Measurements from ENCODE around the gene ARSB.
A peak's percentile ranks its signal among the peaks of the same experiment; 100 is the strongest.

ARSB gene

DNA sequence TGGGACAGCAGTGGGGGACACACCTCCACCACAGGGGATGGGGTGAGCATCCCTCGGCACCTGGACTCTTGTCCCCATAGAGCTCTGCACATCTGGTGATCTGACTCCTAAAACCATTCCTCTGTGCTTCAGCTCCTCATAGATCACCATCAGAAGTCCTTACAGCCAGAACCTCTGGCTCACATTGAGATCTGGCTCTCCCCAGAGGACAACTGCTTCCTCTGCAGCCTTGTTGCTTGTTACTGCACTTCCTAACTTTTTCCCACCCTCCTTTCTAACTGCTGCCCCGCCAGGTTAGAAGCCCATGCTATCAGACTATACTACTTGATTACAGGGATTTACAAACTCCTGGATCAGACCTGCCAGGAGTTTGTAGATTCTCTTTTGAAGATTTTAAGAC is 64.5 kb downstream of the ARSB start:
- Histone ChIP-seq H3K4me1 (ENCODE audit: low read length) (no peaks in the 10 kb centered on the region), H3K27ac (ENCODE audit: low read length) (no peak overlapping the region), H3K9me3 (replicated peaks; ENCODE audit: insufficient read depth, low read length) (no peaks in the 10 kb centered on the region), H3K9ac (ENCODE audit: low read length) (no peak overlapping the region), H4K20me1 (ENCODE audit: insufficient read depth, low read length) (no peaks in the 10 kb centered on the region), H3K27me3 (replicated peaks; ENCODE audit: insufficient read depth, low read length) (no peaks in the 10 kb centered on the region), H3K4me3 (ENCODE audit: low read length) (no peak overlapping the region), H3K4me2 (ENCODE audit: low read depth, low read length) (no peak overlapping the region), H2AFZ (ENCODE audit: low read length) (no peak overlapping the region), H3F3A (ENCODE audit: insufficient read depth, low read length) (no peaks in the 10 kb centered on the region), H3K9me2 (replicated peaks; ENCODE audit: insufficient read depth, low read length) (no peaks in the 10 kb centered on the region), H3K36me3 (replicated peaks; ENCODE audit: insufficient read depth, low read length) (no peaks in the 10 kb centered on the region), H3K79me2 (ENCODE audit: low read length) (no peaks in the 10 kb centered on the region)
- no peak for TF ChIP-seq EZH2phosphoT487 (IDR thresholded peaks at IDR 0.05; ENCODE audit: low read length)
- TF ChIP-seq, protein P1, sequence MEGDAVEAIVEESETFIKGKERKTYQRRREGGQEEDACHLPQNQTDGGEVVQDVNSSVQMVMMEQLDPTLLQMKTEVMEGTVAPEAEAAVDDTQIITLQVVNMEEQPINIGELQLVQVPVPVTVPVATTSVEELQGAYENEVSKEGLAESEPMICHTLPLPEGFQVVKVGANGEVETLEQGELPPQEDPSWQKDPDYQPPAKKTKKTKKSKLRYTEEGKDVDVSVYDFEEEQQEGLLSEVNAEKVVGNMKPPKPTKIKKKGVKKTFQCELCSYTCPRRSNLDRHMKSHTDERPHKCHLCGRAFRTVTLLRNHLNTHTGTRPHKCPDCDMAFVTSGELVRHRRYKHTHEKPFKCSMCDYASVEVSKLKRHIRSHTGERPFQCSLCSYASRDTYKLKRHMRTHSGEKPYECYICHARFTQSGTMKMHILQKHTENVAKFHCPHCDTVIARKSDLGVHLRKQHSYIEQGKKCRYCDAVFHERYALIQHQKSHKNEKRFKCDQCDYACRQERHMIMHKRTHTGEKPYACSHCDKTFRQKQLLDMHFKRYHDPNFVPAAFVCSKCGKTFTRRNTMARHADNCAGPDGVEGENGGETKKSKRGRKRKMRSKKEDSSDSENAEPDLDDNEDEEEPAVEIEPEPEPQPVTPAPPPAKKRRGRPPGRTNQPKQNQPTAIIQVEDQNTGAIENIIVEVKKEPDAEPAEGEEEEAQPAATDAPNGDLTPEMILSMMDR (IDR thresholded peaks at IDR 0.05; ENCODE audit: low read length), result 0 out of 2 replicates have a peak, but pooled peaks have one; percentile 7
- no peak for DNase-seq

DNA sequence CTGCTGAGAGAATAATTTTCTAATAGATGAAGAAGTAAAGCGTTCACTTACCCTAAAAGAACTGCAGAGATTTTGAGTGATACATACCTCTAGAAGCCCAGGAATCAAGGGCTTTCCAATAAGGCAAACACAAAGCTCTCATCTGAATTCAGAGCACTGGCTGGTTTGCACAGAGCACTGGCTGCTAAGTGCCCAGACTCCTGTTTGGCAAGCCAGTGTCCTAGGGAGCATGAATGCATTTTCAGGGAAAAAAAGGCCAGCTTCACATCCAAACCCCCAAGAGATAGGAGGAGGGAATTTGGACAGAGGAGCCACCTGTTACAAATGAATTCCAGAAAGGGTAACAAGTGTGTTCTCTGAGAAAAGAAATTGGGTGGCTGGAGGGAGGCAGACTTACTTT is 65.3 kb downstream of the ARSB start:
- DNase-seq, result no peak
- no peaks in the 10 kb centered on the region for H3K79me2 ChIP-seq (ENCODE audit: low read length)
- H3K4me2 ChIP-seq (ENCODE audit: low read depth, low read length), result no peak overlapping the region
- H3F3A ChIP-seq (ENCODE audit: insufficient read depth, low read length), result no peaks in the 10 kb centered on the region
- no peaks in the 10 kb centered on the region for H3K27me3 ChIP-seq (replicated peaks; ENCODE audit: insufficient read depth, low read length)
- H3K4me1 ChIP-seq (ENCODE audit: low read length), result no peaks in the 10 kb centered on the region
- H4K20me1 ChIP-seq (ENCODE audit: insufficient read depth, low read length), result no peaks in the 10 kb centered on the region
- no peaks in the 10 kb centered on the region for H3K9me3 ChIP-seq (replicated peaks; ENCODE audit: insufficient read depth, low read length)
- TF ChIP-seq EZH2 (optimal IDR thresholded peaks at IDR 0.05; ENCODE audit: low read depth, low read length) (no peak), EZH2phosphoT487 (IDR thresholded peaks at IDR 0.05; ENCODE audit: low read length) (no peak)
- TF ChIP-seq, protein P1 (IDR thresholded peaks at IDR 0.05; ENCODE audit: low read length), result no peak
- no peak overlapping the region for H2AFZ ChIP-seq (ENCODE audit: low read length)
- no peaks in the 10 kb centered on the region for H3K36me3 ChIP-seq (replicated peaks; ENCODE audit: insufficient read depth, low read length)
- H3K9ac ChIP-seq (ENCODE audit: low read length), result no peak overlapping the region
- no peaks in the 10 kb centered on the region for H3K9me2 ChIP-seq (replicated peaks; ENCODE audit: insufficient read depth, low read length)
- no peak overlapping the region for H3K4me3 ChIP-seq (ENCODE audit: low read length)
- H3K27ac ChIP-seq (ENCODE audit: low read length), result no peak overlapping the region

DNA sequence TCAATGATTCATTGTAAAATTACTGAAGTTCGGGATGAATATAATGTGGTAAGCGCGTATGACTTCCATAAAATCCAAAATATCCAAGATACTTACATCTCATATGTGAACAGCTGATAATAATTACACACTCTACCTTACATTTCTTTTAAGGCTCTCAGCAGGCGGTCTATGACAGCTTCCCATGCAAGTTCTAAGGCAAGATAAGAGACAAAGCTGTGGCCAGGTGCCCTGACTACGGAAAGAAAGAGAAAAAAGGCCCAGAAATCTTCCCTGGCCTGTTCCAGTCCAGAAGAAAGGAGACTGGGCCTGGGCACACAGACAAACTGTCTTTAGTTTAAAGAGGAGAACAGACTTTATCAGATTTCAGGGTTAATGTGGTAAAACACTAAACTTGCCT is 69.1 kb downstream of the ARSB start:
- H3K79me2 ChIP-seq (ENCODE audit: low read length), result no peaks in the 10 kb centered on the region
- no peak for DNase-seq
- no peak overlapping the region for H3K27ac ChIP-seq (ENCODE audit: low read length)
- no peaks in the 10 kb centered on the region for H3K27me3 ChIP-seq (replicated peaks; ENCODE audit: insufficient read depth, low read length)
- H3K4me3 ChIP-seq (ENCODE audit: low read length), result no peak overlapping the region
- H3K36me3 ChIP-seq (replicated peaks; ENCODE audit: insufficient read depth, low read length), result no peaks in the 10 kb centered on the region
- H3K9me2 ChIP-seq (replicated peaks; ENCODE audit: insufficient read depth, low read length), result no peaks in the 10 kb centered on the region
- no peak overlapping the region for H3K4me2 ChIP-seq (ENCODE audit: low read depth, low read length)
- no peaks in the 10 kb centered on the region for H3F3A ChIP-seq (ENCODE audit: insufficient read depth, low read length)
- no peak for TF ChIP-seq EZH2phosphoT487 (IDR thresholded peaks at IDR 0.05; ENCODE audit: low read length)
- TF ChIP-seq, protein P1 (IDR thresholded peaks at IDR 0.05; ENCODE audit: low read length), result no peak
- no peak for TF ChIP-seq EZH2 (optimal IDR thresholded peaks at IDR 0.05; ENCODE audit: low read depth, low read length)
- H3K4me1 ChIP-seq (ENCODE audit: low read length), result no peaks in the 10 kb centered on the region
- H3K9me3 ChIP-seq (replicated peaks; ENCODE audit: insufficient read depth, low read length), result no peaks in the 10 kb centered on the region
- H4K20me1 ChIP-seq (ENCODE audit: insufficient read depth, low read length), result no peaks in the 10 kb centered on the region
- H2AFZ ChIP-seq (ENCODE audit: low read length), result no peak overlapping the region
- no peak overlapping the region for H3K9ac ChIP-seq (ENCODE audit: low read length)
